Fibroblast of pulmonary artery (primary cell): ENCODE measurements around the gene COLQ.

Experiments used
- DNase-seq: peaks from one replicate; pipeline ENCODE4 v3.0.0-alpha.2; 2010; ENCODE audit warnings: low read depth
- H3K4me3 ChIP-seq: replicated peaks from 2 replicates; pipeline ENCODE4 v1.5.1; 2011; ENCODE audit warnings: low read depth, mild to moderate bottlenecking, control low read depth, low read length, moderate library complexity
- TF ChIP-seq, protein P1 (sequence below): IDR thresholded peaks from 2 replicates; pipeline ENCODE4 v1.5.1; 2011; ENCODE audit warnings: mild to moderate bottlenecking, control low read depth, low read length, inconsistent platforms; ENCODE audit errors: missing control alignments

Gene COLQ

DNA sequence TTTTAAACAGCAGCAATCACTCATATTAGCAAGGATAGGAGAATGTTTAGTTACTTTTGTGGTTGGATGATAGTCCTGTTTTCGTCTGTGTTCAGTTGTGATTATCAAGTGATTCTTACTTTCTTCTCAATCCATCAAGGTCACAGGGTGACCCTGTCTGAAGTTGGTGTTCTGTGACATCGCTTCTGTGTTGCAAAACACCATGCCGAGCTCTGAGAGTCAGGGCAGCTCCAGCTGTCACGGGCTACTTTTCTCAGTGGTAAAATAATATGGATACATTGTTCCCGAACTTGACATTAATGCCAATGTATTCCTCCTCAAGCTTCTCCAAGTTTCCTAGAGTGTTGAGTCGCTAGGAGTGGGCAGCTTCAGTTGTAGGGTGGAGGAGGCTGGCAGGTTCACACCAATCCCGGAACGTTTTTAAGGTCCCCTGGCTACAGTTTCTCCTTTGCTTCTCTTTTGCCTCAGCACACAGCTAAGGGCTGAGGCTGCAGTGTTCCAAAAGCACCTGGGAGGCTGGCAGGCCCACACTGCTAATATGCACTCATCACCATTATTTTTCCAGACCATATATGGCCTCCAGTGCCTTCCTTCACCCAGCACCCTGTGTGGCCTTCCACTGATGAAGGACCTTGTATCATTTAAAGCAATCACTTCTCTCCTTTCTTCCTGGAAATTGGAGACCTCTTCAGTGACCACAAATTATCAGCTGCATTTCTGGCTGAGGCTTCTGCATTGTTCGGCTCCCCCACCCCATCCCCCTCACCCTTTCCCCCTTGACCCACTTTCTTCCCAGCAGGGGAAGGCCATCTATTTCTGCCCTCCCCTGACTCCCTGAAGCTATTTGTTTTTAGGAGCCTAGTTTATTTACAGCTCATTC is 25.8 kb downstream of the COLQ start:
- H3K4me3 ChIP-seq: no peak overlapping the region
- DNase-seq: no peak
- TF ChIP-seq, protein P1, sequence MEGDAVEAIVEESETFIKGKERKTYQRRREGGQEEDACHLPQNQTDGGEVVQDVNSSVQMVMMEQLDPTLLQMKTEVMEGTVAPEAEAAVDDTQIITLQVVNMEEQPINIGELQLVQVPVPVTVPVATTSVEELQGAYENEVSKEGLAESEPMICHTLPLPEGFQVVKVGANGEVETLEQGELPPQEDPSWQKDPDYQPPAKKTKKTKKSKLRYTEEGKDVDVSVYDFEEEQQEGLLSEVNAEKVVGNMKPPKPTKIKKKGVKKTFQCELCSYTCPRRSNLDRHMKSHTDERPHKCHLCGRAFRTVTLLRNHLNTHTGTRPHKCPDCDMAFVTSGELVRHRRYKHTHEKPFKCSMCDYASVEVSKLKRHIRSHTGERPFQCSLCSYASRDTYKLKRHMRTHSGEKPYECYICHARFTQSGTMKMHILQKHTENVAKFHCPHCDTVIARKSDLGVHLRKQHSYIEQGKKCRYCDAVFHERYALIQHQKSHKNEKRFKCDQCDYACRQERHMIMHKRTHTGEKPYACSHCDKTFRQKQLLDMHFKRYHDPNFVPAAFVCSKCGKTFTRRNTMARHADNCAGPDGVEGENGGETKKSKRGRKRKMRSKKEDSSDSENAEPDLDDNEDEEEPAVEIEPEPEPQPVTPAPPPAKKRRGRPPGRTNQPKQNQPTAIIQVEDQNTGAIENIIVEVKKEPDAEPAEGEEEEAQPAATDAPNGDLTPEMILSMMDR: no peak

DNA sequence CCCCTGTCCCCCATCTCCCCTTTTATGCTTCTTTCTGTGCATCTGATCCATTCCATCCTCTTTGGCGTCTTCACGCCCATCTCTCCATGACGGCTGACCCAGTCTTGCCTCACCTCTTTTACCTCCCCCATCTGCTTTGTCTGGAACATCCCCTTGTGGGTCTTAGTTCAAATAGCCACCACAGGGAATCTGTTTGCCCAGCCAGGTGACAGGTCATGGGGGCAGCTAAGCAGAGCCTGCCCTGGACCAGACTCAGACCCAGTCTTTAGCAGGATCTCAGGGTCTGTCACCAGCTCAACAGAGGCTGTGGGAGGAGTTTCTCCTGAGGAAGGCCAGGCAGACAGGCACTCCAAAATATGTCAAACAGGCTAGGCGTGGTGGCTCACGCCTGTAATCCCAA is 28.1 kb downstream of the COLQ start:
- H3K4me3 ChIP-seq: no peak overlapping the region
- TF ChIP-seq, protein P1: no peak
- DNase-seq: no peak

DNA sequence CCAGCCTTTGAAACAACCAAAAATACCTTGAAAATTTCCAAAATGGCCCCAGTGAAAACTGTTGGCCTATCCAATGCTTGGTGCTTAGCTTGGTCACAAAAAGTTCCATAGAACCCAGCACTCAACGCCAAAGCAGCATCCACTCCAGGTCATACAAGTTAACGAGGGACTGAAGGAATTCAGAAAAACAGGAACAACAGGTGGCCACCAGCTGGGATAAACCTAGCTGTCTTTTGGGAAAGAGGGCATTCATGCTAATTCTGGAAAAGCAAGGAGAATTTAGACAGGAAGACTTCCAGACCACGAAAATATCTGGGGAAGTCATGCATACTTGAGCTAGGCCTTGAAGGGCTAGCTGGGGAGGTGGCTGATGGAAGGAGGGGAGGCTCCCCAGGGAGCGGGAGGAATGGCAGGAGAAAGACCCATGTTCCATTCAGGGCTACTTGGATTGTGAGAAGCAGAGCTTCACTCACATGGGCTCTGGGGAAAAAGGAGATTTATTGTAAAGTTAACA is 28.6 kb downstream of the COLQ start:
- no peak for DNase-seq
- no peak overlapping the region for H3K4me3 ChIP-seq
- TF ChIP-seq, protein P1: no peak

DNA sequence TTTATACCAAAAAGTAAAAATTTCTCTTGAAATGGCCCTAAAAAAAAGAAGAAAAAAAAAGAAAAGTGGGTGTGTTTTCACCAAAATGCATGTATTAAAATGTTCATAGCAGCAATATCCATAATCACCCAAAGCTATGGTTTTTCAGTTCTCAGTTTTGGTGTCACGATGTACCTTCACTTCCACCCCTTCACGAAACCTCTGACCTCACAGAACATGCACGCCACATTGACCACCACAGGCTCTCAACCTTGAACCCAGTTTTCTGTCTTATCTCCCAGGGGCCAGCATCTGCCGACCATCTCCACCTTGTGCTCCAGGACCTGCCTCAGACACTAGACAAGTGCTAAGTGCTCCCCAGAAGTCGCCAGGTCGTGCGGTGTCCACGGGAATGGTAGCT is 30.4 kb downstream of the COLQ start:
- no peak overlapping the region for H3K4me3 ChIP-seq
- DNase-seq: no peak
- TF ChIP-seq, protein P1: no peak

DNA sequence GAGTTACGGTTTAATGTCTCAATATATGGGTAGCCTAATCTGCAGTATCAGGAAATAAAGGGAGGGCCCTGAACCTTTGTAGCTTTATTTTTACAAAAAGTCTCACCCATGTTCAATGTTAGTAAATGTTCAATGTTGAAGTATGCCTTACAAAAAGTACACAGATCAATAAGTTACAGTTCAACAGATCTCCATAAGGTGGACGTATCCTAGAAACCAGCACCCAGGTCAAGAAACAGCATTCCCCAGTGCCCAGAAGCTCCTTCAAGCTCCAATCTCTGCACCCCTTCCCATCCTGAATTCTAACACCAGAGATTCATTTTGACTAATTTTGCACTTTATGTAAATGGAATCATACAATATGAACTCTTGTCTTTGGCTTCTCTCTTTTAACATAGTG is 31.3 kb downstream of the COLQ start:
- DNase-seq: no peak
- H3K4me3 ChIP-seq: no peak overlapping the region
- TF ChIP-seq, protein P1: no peak

DNA sequence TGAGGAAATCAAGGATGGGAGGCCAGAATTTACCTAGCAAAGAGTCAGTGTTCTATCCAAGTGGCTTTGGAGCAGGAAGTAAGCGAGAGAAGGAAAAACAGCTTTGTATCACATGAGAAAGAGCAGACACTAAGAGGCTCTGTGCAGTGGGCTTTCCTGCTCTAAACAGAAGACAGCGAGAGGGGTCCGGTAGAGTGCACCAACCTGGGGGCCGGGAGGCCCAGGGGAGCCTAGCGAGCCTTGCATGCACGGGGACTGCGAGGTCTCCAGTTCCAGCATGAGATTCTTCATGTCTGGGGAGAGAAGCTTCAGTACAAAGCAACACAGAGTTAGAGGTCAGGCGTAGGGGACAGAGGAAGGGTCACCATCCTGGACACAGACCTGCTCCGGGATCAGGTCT is 33.5 kb downstream of the COLQ start:
- TF ChIP-seq, protein P1: no peak
- no peak for DNase-seq
- H3K4me3 ChIP-seq: no peak overlapping the region

DNA sequence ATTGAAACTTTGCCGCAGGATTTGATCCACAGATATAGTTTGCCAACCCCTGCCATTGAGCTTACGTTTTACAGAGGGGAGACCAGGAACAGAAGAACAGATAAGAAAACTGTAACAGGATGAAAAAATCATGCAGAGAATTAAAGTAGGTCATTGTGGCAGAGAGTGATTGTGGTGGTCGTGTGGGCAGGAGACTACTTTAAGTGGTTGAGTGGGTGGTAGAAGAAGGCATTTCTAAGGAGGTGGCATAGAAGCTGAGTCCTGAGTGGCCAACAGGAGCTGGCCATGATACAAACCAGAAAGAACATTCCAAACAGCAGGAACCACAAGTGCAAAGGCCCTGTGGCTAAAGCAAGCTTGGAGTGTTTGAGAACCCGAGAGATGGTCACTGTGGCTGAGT is 34.5 kb downstream of the COLQ start:
- no peak for DNase-seq
- H3K4me3 ChIP-seq: no peak overlapping the region
- TF ChIP-seq, protein P1: no peak
